ENCODE results near the gene ERFL.

DNA sequence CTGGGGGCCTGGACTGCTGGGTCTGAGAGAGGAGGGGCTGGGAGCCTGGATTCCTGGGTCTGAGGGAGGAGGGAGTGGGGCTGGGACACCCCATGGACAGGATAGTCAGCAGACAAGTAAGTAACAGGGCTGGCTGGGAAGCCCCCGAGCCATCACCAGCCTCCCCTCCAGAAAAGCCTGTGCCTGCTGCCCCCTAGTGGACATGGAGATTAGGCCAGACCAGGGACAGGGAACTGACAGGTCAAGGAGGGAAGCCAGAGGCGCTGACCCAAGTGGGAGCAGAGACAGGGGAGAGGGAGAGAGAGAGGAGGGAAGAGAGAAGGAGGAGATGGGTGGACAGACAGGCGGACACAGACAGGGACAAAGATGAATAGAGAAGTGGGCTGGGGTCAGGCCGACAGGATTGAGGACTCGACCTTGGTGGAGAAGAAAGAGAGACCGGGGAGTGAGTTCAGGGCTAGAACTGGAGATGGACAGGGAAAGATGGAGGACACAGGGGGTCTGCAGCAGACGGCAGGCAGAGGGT is 6.7 kb upstream of the ERFL start:
- TF ChIP-seq NANOG (IDR thresholded peaks at IDR 0.05; ENCODE audit: borderline replicate concordance) (no peak), CREB1 (CRISPR knock-in tag; IDR thresholded peaks at IDR 0.05; ENCODE audit: low read depth) (no peak), CTCF (conservative IDR thresholded peaks at IDR 0.05; ENCODE audit: low read depth in 2 of 2) (peak; percentile 88 to 91), POLR2AphosphoS5 (IDR thresholded peaks at IDR 0.05; ENCODE audit: low read depth) (no peak), STAT1 (IDR thresholded peaks at IDR 0.05; ENCODE audit: unreplicated experiment) (no peak), EZH2phosphoT487 (IDR thresholded peaks at IDR 0.05; ENCODE audit: unreplicated experiment) (no peak), JUNB (IDR thresholded peaks at IDR 0.05; ENCODE audit: unreplicated experiment) (no peak), EZH2 (IDR thresholded peaks at IDR 0.05; ENCODE audit: low read depth, unreplicated experiment) (peak; percentile 50), ZNF331 (CRISPR knock-in tag; IDR thresholded peaks at IDR 0.05; ENCODE audit: low read depth) (no peak), ETS1 (IDR thresholded peaks at IDR 0.05) (no peak)
- TF ChIP-seq, protein P1, sequence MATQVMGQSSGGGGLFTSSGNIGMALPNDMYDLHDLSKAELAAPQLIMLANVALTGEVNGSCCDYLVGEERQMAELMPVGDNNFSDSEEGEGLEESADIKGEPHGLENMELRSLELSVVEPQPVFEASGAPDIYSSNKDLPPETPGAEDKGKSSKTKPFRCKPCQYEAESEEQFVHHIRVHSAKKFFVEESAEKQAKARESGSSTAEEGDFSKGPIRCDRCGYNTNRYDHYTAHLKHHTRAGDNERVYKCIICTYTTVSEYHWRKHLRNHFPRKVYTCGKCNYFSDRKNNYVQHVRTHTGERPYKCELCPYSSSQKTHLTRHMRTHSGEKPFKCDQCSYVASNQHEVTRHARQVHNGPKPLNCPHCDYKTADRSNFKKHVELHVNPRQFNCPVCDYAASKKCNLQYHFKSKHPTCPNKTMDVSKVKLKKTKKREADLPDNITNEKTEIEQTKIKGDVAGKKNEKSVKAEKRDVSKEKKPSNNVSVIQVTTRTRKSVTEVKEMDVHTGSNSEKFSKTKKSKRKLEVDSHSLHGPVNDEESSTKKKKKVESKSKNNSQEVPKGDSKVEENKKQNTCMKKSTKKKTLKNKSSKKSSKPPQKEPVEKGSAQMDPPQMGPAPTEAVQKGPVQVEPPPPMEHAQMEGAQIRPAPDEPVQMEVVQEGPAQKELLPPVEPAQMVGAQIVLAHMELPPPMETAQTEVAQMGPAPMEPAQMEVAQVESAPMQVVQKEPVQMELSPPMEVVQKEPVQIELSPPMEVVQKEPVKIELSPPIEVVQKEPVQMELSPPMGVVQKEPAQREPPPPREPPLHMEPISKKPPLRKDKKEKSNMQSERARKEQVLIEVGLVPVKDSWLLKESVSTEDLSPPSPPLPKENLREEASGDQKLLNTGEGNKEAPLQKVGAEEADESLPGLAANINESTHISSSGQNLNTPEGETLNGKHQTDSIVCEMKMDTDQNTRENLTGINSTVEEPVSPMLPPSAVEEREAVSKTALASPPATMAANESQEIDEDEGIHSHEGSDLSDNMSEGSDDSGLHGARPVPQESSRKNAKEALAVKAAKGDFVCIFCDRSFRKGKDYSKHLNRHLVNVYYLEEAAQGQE (IDR thresholded peaks at IDR 0.05; ENCODE audit: unreplicated experiment), result no peak

Data from GM23338 (cell line).